GM19193 (cell line): ENCODE data around the gene HAUS5.

Source experiments
- POLR2A ChIP-seq: IDR thresholded peaks from 4 replicates; pipeline ENCODE4 v1.6.1; 2011; ENCODE audit not compliant: insufficient read depth, insufficient read length; ENCODE audit errors: extremely low read depth

Gene HAUS5

GRCh38 chr19:35648017-35648961, 35.8 kb downstream of the HAUS5 start, which contains the start of gene COX6B1:
TSS of gene COX6B1 (plus strand) at chr19:35648323. CDS start at chr19:35651244, 2,921 bp downstream.
- TF ChIP-seq POLR2A = peak; percentile 94

GRCh38 chr19:35650581-35650980, 38.0 kb downstream of the HAUS5 start:
- TF ChIP-seq POLR2A = no peak

GRCh38 chr19:35655600-35655999, 43.1 kb downstream of the HAUS5 start:
- no peak for TF ChIP-seq POLR2A

GRCh38 chr19:35656700-35657099, 44.2 kb downstream of the HAUS5 start:
- TF ChIP-seq POLR2A = no peak

GRCh38 chr19:35657904-35658700, 45.6 kb downstream of the HAUS5 start:
- TF ChIP-seq POLR2A = no peak

- TF ChIP-seq POLR2A = no peak
Measured at GRCh38 chr19:35661995-35662340, 49.4 kb downstream of the HAUS5 start.

- no peak for TF ChIP-seq POLR2A
Measured at GRCh38 chr19:35663981-35664380, 51.4 kb downstream of the HAUS5 start.

- TF ChIP-seq POLR2A = no peak
Measured at GRCh38 chr19:35665157-35665556, 52.6 kb downstream of the HAUS5 start.

- no peak for TF ChIP-seq POLR2A
Measured at GRCh38 chr19:35665604-35666003, 53.1 kb downstream of the HAUS5 start.

- TF ChIP-seq POLR2A = no peak
Measured at GRCh38 chr19:35666251-35666913, 53.8 kb downstream of the HAUS5 start, which contains the start of gene UPK1A. TSS of gene UPK1A (plus strand) at chr19:35666517. CDS start at chr19:35666813, 296 bp downstream.

GRCh38 chr19:35669566-35669965, 57.0 kb downstream of the HAUS5 start:
- TF ChIP-seq POLR2A = no peak

- TF ChIP-seq POLR2A = no peak
Measured at GRCh38 chr19:35669974-35670373, 57.4 kb downstream of the HAUS5 start.

- TF ChIP-seq POLR2A = no peak
Measured at GRCh38 chr19:35670686-35671085, 58.2 kb downstream of the HAUS5 start.

- no peak for TF ChIP-seq POLR2A
Measured at GRCh38 chr19:35671818-35672217, 59.3 kb downstream of the HAUS5 start.

GRCh38 chr19:35673121-35673804, 60.7 kb downstream of the HAUS5 start:
- no peak for TF ChIP-seq POLR2A
